Left kidney (tissue), 1 donor: Measurements from ENCODE around the gene CCR5AS.
A peak's percentile ranks its signal among the peaks of the same experiment; 100 is the strongest.

ENCODE experiments used
- DNase-seq: peaks from one replicate; pipeline ENCODE4 v3.0.0-alpha.2; 2013

The CCR5AS gene

GRCh38 chr3:46378426-46378942, 28.4 kb downstream of the CCR5AS start:
- peak; percentile 50 for DNase-seq

GRCh38 chr3:46375814-46376213, 31.1 kb downstream of the CCR5AS start:
- no peak for DNase-seq

- DNase-seq: no peak
Measured at GRCh38 chr3:46375218-46375617, 31.6 kb downstream of the CCR5AS start.

GRCh38 chr3:46374755-46375154, 32.1 kb downstream of the CCR5AS start:
- no peak for DNase-seq

GRCh38 chr3:46372492-46373359, 34.1 kb downstream of the CCR5AS start:
- DNase-seq: no peak

GRCh38 chr3:46371519-46372340, 35.1 kb downstream of the CCR5AS start:
- no peak for DNase-seq

GRCh38 chr3:46370839-46371518, 35.9 kb downstream of the CCR5AS start, which contains the start of gene CCR5:
TSS of gene CCR5 (plus strand) at chr3:46370946. CDS start at chr3:46372903, 1,957 bp downstream.
- DNase-seq: no peak

GRCh38 chr3:46369675-46370132, 37.2 kb downstream of the CCR5AS start:
- DNase-seq: no peak

GRCh38 chr3:46369151-46369550, 37.7 kb downstream of the CCR5AS start:
- no peak for DNase-seq

GRCh38 chr3:46368569-46368968, 38.3 kb downstream of the CCR5AS start:
- DNase-seq: no peak

- DNase-seq: no peak
Measured at GRCh38 chr3:46367811-46368210, 39.1 kb downstream of the CCR5AS start.

GRCh38 chr3:46365737-46366524, 40.9 kb downstream of the CCR5AS start:
- no peak for DNase-seq

- DNase-seq: no peak
Measured at GRCh38 chr3:46365041-46365440, 41.8 kb downstream of the CCR5AS start.

- no peak for DNase-seq
Measured at GRCh38 chr3:46361408-46362283, 45.2 kb downstream of the CCR5AS start.

- no peak for DNase-seq
Measured at GRCh38 chr3:46360907-46361306, 46.0 kb downstream of the CCR5AS start.

- DNase-seq: no peak
Measured at GRCh38 chr3:46359733-46360493, 47.0 kb downstream of the CCR5AS start.

- no peak for DNase-seq
Measured at GRCh38 chr3:46358466-46358865, 48.4 kb downstream of the CCR5AS start.

- DNase-seq: no peak
Measured at GRCh38 chr3:46356909-46357308, 50.0 kb downstream of the CCR5AS start.

- DNase-seq: no peak
Measured at GRCh38 chr3:46356276-46356675, 50.6 kb downstream of the CCR5AS start.
